Activated CD4-positive, alpha-beta T cell treated with anti-CD3 and anti-CD28 coated beads, Interleukin-2, amount 50 U/mL, for 48 hours (primary cell): ENCODE data around the gene PCDHA4.

Experiments used
- DNase-seq, 2 experiments: peaks; one replicate each; pipeline ENCODE4 v3.0.0-alpha.2; 2020

PCDHA4 gene

GRCh38 chr5:140862441-140863295 lies 55.8 kb downstream of the PCDHA4 start:
- DNase-seq = no peak
